Right renal cortex interstitium (tissue), 3 donors: ENCODE data around the gene PTTG1IP. TPM values are rescaled to one million over a fixed set of nuclear protein-coding genes. Genes with fewer than 3 reads are reported as not detected.
"Not testable (repeated sequence)": the region's sequence is repeated elsewhere in the genome, so short reads cannot be mapped to it uniquely, and the experiment has no call there.

Experiments used
- DNase-seq, 3 donors: peaks; one replicate each; pipeline ENCODE4 v3.0.0-alpha.2; 2013; ENCODE audit warnings: low read depth in 3 of 3, low spot score in 2 of 3
- polyA plus RNA-seq, 3 donors: library from polyadenylated mRNA; unstranded; fragments of 120-200 nt; gene quantifications; one replicate each; pipeline ENCODE4 v1.2.1, GENCODE V29; 2013; ENCODE audit not compliant: insufficient read length in 3 of 3

PTTG1IP gene
- polyA plus RNA-seq, 3 donors: 262 to 281 (median 279) TPM

DNA sequence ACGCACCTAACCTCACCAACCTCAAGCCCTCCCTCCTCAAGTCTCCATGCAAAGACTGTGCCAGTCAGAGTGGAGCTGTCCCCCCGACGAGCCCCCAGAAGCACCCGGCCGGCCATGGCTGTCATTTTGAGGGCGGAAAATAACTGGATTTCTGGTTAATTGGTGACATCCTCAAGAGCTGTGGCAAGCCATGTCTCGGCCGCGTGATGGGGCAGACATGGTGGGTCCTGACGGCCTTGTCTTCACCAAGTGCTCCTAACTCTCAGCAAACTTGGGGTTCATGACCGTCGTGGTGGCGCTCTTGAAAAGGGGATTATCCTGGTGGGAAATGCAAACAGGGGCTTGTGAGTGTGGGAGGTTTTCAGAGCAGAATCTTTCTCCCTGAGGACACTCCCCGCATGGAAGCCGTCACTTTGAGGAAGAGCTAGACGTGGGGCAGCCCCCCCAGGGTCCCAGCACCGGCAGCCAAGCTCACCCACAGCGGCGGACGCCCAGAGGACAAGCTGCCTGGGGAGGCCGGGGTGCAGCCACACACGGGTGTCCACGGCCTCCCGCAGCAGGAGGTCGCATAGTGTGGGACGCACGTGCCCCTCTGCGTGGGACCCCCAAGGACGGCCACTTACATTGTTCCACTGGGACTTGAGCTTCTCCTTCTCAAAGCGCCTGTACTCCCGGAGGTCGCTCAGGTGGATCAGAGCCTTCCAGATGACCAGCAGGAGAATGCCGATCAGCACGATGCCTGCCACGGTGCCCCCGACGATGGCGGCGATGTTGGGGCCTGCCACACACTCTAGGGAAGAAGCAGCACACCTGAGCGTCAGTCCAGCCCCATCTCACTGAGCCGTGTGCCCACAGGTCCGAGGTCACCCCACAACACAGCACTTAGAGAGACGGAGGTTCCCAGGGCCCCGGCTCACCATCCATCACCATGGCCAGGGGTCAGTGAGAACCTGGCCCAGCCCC is 12.9 kb upstream of the PTTG1IP start:
- DNase-seq: no peak

DNA sequence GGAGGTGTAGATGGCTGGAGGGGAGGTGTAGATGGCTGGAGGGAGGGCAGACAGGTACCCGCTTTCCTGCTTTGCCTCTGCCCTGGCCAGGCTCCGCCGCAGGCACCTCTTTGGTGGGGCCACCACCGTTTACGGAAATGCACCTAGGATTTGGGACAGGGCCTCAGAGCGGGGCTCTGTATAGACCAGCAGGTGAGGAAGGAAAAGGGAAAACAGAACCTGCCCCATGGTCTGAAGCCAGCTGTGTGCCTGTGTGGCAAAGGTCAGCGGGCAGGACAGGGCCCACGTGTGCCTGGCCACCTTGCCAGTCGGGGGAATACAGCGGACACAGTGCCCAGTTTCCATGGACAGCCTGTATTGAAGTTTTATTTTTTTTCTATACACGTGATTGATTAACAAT is 12.1 kb upstream of the PTTG1IP start:
- no peak for DNase-seq

DNA sequence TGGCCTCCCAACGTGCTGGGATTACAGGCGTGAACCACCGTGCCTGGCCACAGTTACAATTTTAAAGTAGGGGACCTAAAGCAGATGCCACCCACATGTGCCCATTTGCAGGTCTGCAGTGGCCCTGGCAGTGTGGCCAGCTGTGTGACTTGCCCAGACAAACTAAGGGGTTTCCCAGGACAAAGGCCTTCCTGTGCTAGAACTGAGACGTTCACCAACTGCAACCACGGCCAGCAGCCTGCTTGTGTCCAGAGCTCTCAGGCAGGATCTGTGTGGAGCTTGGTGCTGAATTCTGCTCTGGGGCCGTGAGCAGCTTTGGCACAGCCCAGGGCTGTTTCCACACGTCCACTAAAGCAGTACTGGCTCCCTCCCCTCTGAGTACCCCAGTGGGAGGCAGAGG is 10.6 kb upstream of the PTTG1IP start:
- no peak for DNase-seq

DNA sequence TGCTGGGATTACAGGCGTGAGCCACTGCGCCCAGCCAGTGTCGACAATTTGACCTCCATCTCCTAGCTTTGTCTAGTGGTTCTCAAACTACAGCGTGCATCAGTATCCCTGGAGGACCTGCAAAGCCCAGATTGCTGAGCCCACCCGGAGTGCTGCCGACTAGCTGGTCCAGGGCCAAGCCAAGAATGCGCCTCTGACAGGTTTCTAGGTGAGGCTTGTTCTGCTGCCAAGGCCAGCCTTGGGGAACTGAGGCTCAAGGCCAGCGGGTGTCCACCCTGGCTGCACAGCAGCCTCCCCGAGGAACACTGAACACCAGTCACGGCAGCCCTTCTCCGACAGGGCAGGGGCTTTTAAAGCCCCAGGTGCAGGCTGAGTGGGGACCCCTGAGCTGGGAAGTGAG is 9.8 kb upstream of the PTTG1IP start:
- DNase-seq: no peak

DNA sequence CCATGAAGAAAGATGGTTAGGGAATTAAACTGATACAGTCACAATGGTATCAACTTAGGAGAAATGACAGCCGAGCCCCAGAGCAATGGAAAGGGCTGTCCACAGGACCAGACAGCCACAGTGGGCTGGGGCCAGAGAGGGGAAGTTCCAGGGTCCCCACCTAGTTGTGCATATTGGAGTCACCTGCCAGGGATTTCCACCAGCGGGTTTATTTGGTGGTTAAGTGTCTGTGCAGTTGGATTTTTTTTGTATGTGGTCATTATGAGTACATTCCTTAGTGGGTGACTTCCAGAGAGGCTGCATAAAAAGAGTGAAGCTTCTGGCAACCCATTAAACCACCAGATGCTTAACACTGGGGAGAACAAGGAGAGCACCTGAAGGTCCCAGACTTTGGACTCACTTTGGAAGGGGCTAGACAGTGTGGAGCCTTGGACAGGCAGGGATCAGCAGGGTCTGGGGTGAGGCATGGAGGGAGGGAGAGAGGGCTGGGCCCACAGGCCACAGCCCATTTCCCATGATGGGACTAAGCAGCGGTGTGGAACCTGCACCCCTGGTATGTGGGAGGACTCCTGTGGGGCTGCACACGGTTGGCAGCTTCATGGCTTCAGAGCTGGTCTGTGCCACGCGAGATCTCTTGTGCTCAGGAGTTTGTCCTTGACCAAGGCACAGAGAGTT is 7.8 kb upstream of the PTTG1IP start:
- no peak for DNase-seq

DNA sequence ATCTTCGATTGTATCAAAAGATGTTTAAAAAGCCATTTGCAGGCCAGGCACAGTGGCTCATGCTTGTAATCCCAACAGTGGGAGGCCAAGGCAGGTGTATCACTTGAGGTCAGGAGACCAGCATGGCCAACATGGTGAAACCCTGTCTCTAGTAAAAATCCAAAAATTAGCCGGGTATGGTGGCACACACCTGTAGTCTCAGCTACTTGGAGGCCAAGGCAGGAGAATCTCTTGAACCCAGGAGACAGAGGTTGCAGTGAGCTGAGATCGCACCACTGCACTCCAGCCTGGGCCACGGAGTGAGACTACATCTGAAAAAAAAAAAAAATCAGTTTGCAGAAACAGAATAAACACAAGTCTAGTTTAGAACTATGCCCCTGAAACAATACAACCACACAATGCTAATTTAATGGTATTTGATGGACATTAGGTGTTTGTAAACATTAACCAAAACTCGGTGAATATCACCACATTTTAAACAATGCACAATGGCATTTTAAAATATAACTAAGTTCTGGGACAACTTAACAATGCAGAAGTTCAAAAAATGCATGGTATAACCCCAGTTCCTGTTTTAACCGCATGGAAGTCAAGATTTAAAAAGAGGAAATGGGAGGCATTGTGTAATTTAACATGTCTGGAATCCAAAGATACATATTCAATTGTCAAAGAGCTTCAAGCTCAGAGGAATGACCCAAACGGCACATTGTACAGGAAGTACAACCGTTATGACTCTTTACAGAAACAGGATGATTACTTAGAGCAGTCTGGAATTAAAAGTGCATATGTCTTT is 7.1 kb upstream of the PTTG1IP start:
- DNase-seq: no peak

DNA sequence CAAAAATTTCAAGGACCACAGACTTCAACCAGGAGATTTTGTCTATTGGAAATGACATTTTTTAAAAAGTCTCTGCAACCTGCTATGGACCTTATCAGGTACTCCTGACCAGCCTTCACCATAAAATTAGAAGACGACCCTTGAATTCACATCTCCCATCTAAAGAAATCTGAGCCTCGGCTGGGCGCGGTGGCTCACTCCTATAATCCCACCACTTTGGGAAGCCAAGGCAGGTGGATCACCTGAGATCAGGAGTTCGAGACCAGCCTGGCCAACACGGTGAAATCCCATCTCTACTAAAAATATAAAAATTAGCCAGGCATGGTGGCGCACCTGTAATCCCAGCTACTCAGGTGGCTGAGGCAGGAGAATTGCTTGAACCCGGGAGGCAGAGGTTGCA is 5.7 kb upstream of the PTTG1IP start:
- not testable (repeated sequence) for DNase-seq

DNA sequence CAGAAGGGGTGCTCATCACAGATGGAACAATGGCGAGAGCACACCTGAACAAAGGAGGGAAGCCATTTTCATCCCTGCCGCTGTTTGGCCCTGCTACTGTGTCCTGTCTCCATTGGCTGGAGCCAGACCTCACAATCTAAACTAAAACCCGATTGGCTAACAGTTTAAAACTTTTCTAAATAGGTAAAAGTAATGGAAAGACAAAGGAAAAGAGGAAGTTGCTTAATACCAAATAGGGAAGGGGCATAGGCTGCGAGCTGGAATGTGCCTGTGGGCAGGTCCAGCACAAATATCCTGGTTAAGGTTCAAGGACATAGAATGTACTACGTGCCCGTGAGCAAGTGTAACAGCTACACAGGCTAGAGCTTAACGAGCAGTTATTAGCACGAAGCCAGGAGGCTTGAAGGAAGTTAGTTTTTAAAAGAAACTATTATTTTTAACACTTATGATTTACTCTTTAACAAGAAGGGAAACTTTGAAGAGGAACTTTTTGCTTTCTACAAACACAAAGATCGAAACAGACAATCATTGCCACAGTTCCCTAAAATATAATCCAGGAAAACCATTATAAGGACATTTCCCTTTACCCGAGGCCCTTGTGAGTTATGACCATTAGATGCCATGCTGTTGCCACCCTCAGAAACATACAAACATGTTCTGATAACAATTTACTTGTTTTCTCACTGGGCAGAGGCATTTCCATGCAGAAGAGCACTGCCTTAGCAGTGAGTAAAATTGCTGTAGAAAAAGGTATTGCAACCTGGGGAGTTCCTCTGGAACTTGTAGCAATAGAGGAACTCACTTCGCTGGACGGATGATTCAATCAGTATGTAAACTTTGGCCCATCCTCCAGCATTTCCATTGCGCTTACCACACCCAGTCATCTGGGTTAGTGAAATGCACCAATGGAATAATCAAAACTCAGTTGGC is 4.8 kb upstream of the PTTG1IP start:
- DNase-seq: no peak

DNA sequence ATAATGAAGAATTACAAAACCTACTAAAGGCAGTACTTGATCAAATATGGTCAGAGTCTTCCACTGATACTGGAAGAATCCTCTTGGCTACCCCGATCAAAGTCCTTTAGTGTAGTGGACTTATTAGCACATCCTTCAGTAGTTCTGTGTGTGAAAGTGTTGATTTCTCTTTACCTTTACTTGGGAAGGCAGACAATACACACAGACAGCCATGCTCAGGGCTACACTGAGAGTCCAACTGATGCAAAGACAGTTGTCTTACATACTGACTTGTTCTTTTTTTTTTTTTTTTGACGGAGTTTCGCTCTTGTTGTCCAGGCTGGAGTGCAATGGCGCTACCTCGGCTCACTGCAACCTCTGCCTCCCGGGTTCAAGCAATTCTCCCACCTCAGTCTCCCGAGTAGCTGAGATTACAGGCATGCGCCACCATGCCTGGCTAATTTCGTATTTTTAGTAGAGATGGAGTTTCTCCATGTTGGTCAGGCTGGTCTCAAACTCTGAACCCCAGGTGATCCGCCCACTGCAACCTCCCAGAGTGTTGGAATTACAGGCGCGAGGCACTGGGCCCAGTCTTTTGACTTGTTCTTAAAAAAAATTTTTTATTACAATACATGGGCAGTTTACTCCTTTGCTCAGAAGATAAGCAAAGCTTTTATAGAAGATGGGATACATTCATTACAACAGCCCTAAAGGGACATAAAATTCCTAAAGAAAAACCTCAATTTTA is 3.5 kb upstream of the PTTG1IP start:
- no peak for DNase-seq

DNA sequence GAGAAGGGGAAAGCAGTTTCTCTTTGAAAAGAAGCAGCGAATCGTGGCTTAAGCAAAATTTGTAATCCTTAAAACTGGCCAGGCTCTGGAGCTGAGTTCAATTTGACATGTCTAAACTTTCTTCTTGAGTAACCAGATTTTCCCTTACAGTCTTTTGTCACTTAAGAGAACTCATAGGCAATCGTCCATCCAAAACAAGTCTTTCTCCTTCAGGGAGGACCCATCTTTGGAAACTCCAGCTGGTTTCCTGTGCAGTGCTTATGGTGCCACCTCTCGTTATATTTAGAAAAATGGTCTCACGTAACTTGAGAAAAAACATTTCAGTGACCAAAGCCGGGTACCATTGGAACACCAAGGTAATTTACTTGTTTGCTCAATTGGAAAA is 1.8 kb upstream of the PTTG1IP start:
- DNase-seq: no peak

DNA sequence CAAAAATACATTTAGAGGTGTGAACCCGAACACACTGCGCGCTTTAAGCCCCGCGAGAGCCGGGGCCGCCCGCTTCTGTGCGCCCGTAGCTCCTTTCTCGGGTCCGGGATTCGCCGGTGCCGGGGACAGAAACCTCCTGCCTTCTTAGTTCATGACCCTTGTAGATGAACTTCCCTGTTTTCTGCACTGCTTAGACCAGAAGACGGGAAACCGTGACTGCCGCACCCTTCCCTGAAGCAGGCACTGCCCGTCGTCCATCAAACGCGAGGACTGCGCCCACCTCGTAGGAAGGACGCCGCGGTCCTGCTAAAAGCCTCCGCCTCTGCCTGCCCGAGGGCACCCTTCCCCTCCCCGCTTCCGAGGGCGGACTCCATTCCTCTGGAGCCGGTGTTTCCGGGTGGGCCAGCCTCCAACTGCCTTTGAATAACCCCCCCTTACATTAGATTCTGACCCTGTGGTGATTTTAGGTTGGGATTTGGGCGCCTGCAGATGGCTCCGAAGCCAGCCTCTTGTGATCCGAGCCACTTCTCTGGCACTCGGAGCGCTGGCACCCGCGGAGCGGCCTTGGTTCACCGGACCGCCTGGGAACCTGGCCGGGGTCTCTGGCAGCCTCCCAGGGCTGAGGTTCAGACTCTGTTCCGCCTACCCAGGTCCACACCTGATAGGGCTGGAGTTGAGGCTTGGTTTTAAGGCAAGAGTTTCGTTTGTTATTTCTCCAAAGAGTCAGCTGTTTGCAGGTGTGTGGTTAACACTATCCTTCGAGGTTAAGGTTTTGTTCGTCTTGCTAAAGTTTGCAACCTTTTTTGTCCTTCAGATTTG is 1.2 kb upstream of the PTTG1IP start:
- no peak for DNase-seq

DNA sequence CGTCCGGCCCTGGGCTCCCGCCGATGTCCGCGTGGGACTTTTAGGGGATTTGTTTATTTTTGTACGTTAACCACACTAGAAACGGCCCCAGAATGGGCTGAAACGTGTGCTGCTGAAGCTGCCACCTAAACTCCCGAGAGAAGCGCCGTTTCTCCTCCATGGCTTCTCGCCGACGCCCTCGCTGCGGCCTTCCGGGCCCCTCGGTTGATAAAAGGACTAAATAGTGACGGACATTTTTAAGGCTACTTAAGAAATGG is 678 bp upstream of the PTTG1IP start:
- DNase-seq: no peak

DNA sequence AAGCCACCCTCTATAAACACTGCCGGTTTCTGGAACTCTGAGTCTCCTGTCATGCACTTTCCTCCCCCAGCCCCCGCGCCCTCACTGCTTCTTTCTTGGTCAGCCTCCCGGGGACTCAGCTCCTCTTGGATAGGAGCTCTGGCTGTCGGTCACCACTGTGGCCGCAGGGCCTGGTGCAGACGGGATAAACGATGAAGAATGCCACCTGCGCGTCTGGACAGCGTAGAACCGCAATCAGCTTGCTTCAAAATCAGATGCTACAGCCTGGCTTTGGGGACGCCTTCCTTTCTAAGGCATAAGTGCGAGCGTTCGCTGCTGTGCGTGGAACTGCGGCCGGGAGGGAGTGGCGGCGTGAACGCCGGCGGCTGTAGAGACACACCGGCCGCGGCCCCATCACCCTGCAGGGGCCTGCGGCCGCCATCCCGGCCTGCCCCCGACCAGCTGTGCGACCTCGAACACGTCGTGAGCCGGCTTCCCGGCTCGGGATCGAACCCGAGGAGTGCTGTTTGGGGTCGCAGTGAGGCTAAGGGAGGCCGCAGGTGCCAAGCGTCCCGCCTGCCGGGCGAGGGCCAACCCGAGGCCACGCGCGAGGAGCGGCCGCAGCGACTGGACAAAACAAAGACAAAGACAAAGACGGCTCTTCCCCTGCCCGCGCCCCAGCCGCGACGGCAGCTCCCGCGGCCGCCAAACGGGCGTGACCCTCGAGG is 688 bp downstream of the PTTG1IP start:
- no peak for DNase-seq

DNA sequence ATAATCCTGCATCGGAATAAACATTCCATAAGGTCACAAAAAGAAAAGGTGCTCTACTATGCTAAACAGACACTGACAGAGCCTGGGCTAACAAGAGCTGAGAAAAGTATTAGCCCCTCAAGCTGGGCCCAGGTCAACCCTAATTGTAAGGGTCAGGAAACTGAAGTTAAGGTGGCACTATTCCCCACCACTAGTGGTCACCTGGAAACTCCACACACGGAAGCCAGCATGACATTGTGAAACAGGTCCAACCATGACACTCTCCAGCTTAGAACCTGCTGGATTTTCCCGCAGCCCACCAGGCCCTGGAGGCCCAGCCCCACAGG is 1.2 kb downstream of the PTTG1IP start:
- DNase-seq: no peak

DNA sequence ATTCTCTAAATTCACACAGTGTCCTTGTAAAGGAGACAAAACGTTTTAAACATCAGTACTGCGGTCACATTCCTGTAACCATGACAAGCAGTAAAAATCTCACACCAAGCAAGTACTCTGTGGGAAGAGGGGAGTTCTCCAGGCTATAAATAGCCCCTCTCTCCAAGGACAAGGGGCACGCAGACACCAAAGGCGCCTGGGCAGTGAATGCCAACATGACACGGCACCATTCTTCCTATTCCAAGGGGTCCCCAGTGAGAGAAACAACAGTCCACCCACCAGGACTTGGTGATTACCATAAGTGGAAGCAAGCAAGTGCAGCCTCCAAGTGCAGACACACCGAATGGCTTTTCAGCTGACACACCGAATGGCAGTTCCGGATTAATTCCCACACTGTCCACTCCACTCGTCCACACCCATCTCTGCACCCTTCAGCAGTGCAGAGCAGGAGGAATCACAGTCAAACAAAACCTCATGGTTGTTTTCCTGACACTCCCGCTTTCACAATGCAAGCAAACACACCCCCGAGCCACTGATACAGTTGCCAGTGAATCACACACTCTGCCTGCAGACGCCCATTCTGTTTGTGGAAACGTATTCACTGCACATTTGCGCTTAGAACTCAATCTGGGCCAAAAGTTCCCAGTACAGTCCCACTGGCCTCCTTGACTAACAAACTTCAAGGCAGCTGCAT is 1.8 kb downstream of the PTTG1IP start:
- no peak for DNase-seq

DNA sequence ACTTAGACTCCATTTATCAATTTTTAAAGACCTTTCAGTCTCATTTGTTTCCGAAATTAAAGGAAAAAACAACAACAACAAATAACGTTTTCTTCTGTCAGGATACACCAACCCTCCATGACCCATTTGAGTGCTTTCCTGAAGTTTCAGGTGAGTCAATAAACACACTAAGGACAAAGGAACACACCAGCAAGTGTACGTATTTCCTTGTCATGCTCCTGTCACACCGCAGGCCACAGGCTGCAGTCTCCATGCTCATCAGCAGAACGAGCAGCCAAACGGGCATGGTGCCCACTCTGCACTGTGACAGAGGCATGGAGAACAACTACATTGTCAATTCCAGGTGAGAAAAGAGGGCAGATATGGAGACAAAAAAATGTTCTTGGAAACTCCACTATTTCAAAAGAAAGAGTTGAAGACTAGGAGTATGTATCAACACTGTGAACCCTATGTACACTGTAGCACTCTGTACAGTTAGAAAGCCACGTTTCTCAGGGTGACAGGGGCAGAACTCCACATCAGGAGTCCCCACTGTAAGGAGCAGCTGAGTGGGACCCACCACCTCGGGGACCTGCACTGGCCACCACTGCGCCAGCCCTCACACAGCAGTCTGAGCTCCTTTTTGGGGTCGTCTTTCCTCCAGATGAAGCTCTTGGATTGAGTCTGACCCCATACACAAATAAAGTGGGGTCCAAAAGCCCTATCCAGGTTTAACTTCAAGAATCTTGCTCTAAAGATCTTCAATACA is 2.6 kb downstream of the PTTG1IP start:
- DNase-seq: no peak
